SHP77 treated with DMSO at 0.1 percent for 48 hours (cell line): ENCODE data around the gene HOXB2.

Source experiments
- DNase-seq: peaks from one replicate; lab custom pipeline; 2025; lab: John Stamatoyannopoulos, UW

The HOXB2 gene

DNA sequence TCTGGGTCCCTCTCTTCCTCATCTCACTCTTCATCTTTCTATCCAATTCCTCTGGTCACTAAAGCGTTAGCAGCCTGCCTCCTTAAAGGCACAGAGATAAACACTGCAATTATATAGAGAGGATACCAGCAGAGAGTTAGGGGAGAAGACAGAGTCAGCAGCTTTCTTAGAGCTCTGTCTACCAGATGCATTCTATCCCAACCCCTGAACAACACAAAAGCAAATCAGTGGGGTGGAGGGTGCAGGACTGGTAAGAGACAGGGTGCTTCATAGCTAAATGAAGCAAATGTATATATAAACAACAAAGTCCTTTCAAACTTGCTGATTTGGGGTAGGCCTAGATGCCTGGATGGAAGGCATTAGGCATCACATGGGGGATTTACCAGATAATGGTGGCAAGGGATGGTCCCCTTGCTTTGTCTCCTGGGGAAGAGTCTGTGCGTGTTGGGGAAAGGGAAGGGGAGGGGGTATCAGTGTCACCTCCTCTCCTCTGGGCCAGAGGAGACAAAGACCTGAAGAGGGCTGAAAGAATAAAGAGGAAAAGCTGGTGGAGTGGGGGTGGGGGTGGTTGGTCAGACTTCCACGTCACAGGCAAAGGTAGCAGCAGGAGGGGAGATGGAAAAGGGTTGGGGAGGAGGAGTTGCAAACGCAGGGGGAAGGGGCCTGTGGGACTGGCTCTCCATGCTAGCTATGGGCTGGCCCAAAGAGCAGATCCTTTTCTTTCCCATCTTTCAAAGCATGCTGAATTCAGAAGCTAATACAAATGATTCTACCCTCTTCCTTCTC lies 21.2 kb upstream of the HOXB2 start:
- no peak for DNase-seq

DNA sequence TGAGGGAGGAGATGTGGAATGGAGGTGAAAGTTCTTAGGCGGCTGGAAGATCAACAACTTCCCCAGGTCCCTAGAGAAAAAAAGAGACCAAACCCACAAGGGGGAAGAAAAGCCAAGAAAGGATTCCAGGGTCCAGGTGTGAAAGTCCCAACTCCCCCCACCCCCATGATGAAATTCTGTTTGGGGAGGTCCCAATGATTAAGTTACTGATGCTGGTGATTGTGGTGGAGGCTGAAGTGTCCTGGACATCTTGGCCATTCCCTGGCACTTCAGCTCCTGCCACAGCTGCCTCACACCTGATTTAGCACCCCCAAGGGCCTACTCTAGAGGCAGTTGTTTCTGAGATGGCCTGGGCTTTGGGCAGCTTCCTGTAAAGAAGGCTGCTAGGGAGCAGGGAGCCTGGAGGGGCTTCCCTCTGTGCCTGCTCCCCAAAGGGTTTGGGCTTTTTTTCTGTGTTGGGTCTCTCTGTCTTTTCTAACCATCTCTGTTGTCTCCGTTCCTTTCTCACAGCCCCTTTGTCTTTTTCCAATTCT lies 20.2 kb upstream of the HOXB2 start:
- DNase-seq, result no peak

DNA sequence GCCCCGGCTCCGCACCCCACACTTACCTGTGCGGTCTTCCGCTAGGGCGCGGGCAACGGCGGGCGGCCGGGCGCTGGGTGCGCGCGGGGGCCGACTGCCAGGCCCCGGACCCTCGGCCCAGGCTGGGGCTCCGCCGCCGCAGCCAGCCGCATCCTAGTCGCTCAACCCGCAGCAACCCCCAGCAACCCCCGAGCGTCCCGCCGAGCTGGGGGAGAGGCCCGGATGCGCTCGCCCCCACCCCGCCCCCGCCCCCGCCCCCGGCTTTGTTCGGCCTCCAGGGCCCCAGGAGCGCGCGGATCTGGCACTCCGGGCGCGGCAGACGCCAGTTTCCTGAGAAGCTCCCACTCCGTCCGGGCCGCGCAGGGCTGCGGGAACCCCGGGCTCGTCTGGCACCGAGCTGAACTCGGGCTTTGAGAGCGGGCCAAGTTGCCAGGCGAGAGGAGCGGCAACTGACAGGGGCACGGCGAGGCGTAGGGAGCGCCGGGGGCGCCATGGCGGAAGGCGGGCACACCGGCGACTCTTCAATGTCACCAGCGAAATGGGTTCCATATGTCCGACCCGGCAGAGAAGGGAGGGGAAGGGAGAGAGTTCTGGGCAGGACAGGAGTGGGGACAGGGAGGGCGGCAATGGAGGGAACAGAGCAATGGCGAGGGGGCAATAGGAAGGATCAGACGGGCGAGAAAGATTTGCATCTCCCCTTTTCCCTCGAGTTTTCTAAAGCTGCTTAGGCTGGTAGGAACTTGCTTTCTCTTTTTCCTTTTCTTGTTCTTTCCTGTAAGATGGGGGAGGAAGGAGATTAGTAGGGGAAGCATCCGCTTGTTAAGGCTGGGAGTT lies 19.5 kb upstream of the HOXB2 start:
- no peak for DNase-seq

DNA sequence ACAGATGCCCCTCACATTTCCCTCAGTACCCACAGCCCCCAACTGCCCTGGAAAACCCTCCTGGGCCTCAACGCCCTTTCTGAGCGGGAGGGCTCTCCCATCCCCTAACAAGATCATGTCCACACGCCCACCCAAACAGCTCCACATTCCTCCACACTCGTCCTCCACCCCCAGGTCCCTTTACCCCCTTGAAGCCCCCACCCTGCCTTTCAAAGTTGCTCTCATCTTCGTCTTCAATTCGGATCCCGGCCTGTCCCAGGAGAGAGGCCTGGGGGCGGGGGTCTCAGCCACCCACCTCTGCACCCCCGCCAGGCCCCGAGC lies 18.9 kb upstream of the HOXB2 start:
- DNase-seq, result no peak

DNA sequence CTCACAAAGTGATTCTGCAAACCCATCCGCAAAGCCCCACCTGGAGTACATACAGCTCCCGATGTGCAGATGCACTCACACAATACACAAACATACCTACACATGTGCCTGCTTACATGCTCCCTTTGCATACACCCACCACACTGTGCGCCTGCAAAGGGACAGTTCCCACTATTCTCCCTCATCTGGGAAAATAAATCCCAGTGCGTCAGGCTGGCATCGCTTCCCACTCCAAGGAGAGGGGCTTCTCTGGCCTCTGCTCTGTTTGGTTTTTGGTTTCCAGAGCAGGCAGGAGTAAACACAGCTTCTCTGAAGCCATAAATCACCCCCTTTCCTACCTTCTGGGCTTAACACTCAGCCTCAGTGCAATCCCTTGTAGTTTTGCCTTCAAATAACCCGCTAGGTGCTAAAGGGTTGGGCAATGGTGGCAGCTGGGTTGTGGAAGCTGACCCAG lies 18.5 kb upstream of the HOXB2 start:
- DNase-seq, result peak; percentile 15

DNA sequence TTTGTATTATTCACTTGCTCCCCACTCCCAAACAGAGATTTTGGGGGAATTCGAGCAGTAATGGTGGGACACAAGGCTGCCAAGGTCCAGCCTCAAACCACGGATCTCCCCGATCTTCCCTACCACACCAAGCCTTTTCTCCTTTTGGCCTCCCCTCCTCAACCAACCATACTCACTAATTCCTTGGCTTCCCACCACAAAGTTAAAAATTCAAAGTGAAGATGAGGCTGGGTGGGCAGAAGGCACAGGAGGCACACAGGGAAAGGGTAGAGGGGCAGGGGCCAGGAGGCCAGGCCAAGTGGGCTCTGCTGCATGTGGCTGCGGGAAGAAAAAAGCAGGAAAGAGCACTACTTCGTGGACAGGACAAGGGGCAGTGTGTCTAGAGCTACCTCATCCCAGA lies 18.0 kb upstream of the HOXB2 start:
- DNase-seq, result no peak

DNA sequence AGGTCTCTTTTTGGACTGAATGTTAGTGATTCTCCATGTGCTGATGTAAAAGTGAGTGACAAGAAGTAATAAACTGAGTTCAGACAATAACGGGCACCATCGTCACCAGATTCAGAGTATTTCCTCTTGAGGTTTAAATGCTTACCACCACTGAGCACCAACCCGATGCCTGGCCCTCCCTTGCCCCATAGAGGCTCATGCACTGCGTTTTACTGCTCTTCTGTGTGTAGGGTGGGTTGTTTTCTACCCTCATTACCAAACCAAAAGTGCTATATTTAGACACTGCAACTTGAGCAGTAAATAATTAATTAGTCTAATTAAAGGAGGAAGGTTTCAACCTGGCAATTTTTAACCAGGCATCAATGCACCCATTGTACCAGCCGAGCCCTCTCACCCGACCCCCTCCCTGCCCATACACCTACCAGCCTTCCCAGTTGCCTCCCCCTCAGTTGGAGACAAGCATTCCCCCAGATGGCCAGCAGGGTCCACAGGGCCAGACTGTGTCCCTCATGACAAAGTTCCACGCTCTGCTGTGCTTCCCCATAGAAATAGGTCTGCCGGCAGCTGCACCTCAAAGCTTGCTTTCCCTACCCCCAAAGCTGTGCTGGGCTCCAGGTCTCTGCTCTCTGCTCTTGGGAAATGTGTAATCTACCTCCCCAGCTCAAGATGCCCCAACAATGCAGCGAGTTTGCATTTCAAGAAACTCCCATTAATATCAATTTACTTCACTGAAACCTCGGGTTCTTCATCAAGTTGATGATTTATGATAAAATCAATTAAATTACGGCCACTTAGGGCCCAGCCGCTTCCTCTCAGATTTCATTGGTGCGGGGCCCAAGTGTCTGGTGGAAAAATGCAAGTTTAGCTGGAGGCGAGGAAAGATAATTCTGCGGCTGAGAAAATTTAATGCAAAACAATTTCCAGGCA lies 17.2 kb upstream of the HOXB2 start:
- no peak for DNase-seq

DNA sequence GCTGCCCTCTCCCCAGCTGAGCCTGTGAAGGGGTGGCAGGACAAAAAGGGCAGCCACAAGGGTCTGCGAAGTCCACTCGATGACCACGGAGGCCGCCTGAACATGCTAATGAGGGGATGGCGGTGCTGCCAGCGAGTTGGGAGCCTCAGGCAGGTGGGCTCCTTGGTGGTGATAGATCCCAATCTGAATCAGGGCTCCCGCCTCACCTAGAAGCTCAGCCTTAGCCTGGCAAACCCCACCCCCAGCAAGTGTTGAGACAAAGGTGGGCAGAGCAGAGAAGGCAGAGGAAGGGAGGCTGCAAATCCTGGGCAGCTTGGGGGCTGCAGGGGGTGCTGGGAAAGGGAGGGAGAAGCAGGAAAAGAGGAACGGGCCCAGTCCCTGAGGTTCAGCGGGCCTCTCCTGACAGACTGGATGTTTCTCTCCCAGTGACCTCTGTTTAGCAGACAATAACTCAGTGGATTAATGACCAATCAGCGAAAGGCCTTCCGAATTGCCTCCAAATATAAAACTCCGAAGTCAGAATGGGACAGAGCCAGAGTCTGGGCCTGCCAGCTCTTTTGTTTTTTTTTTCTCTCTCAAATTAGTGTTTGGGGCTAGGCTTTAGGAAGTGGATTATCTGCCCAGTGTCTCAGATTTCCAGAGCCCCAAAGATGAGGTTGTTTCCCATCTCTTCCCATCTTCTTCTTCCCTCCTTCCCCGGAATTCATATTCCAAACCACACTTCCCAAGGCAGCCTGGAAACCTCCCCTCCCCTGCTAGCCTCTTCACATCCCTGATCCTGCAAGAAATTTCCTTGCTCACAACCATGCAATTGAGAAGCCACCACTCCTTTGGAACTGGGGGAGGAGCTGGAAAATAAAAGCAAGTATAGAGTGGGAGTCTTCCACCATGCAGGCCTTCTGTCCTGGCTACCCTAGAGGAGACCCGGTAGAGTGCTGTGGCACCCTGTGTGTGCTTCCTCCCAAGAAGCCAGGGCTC lies 15.2 kb upstream of the HOXB2 start:
- no peak for DNase-seq

DNA sequence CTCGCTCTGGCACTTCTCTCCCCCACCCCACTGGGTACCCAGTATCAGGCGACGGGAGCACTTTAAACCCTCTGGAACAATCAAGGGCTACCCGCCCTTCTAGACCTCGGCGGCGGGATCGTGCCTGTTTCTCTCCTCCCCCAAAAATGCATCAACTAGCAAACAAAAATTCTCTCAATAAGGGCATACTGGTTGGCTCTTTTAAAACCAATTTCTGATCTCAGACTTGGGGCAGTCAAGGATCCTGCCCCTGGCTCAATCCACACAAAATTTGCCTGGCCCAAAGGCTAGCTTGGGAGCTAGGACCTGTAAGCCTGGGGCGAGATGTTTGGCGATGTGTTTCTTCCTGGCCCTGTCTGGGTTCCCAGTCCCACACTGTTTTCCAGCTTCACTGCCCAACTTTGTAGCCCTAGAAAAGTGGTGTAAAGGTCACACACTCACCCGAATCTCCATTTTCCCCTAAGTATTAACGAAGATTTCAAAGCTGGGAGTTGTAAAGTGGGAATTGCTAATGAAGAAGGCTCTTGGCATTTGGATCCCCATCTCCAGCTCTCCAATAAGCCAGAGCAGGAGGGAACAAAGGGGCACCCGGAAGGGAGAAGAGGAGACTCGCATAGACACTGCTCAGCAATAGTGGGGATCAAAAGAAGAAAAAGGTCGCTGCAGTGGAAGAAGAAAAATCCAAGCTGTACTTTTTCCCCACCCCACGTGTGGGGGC lies 14.4 kb upstream of the HOXB2 start:
- no peak for DNase-seq

DNA sequence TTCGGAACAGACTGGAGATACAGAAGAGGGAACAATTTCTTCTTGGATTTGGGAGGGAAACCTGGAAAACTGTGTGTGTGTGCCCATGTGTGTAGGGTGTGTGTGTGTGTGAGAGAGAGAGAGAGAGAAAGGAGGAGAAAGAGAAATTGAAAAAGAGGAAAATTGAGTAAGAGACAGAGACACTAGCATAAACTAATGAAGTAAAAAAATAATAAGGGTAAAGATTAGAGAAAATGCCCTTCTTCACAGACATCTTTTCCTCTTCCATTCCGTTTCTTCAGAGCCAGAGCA lies 13.9 kb upstream of the HOXB2 start:
- DNase-seq, result no peak

DNA sequence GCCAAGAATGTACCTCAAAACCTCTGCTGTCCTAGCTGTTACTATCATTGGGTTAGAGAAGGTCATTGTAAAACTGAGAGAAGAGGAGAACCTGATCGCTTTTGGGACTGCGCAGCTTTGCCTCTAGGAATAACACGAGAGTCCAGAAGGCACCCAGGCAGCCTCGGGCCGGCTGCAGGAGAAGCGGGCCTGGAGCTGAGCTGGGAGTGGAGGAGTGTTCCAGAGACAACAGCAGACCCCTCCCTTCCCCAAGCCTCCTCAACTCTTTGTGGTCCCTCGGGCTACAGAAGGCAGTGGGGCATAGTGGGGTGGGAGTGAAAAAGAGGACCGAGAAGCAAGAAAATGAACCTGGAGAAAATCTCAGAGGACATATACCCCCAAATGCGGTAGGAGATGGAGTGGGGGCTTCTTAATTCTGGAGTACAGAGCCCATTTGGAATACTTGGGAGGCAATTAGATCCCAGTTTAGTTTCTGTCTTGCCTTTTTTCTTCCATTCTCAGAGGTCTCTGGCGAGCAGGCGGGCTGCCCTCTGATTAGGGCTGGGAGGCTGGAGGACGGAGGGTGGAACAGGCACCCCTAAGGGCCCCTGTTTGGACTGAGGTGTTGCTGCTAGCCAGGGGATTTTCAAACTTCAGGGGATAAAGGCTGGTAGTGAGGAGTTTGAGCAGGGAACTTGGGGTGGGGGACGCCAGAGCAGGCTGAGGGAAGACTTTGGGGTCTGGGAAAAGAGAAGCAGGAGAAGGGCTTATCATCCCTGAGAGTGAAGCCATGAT lies 13.3 kb upstream of the HOXB2 start:
- no peak for DNase-seq

DNA sequence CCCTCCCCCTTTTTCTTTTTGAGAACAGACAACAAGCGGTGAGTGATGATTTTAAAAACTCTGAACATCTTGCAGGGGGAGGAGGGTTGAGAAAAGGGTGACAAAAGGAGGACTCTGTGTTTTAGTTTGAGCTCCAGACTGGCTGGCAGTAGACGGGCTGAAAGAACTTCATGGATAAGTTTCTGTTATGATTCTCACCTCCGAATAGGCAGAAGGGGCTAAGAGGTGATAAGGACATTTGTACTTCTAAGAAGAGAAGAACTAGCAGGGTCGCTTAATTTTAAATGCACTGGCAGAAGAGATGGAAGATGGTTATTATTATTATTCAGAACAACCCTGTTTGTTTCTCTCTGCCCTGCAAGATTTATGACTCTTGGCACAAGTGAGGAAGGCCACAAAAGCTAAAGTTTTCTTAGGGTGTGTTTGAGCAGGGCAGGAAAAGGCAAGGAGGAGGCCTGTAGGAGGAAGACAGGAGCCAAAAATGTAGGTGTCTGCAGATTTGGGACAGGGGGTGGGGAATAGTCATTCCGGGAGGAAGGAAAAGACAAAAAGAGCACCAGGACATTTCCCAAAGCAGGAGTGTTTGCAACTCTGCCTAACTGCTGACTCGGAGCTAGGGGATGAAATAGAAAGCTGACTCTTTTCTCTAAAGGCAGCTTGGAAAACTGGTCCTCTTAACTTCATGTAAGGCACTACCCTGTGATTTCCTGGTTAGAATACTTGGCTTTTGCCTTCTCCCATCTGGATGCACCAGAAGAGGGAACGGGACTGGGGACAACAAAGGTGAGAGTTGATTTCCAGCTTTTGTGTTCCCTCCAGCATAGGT lies 11.9 kb upstream of the HOXB2 start:
- DNase-seq, result no peak

DNA sequence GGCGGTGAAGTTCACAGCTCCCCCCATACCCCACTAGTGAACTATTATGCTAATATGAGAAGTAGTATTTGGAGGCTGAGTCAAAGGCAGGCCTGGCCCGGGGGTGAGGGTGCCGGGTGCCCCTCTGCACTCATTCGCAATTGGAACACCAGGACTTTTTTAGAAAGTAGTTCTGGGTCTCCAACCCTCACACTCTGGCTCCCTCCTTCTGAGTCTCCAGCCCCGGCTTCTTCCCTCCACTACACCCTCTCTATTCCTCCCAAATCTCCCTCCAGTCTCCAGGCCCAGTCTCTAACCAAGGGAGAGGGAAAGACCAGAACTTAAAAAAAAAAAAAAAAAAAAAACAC lies 11.3 kb upstream of the HOXB2 start:
- DNase-seq, result no peak

DNA sequence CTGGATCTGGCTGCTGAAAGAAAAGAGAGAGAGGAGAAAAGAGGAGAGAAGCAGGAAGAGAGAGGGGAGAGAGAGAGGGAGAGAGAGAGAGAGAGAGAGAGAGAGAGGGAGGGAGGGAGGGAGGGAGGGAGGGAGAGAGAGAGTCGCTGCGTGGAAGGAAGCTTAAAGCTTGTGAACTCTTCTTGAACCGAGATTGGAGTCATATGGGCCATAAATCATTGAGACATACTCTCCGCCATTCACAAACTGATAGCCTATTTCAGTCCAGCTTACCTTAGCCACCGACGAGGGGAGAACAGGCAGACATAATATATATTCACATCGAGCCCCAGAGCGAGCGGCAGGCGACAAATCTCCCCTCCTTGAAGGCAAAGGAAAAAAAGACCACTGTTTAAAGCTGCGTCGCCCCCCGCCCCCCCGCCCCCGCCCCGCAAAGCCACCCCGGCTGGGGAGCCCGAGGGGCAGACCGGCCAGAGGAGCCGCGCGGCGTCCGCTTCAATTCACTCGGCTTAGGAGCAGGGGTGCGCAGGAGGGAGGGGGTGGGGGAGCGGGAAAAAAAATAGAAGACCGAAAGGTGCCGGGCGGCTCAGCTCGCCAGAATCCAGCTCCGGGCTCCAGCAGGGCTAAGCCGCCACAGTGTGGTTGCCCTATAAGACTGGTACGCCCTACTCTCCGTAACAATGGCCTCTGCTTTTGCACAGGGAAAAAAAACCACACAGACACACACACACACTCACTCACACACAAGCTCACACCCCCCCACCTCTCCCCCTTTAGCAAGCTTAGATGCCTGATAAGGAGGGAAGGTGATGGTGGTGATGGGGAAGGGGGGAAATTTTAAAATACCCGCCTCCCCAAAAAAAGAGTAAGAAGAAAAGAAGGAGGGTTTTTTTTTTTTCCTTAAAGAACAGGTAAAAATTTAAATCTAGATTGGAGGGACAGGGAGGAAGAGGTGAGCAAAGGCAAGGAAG lies 10.6 kb upstream of the HOXB2 start:
- DNase-seq, result peak; percentile 14

DNA sequence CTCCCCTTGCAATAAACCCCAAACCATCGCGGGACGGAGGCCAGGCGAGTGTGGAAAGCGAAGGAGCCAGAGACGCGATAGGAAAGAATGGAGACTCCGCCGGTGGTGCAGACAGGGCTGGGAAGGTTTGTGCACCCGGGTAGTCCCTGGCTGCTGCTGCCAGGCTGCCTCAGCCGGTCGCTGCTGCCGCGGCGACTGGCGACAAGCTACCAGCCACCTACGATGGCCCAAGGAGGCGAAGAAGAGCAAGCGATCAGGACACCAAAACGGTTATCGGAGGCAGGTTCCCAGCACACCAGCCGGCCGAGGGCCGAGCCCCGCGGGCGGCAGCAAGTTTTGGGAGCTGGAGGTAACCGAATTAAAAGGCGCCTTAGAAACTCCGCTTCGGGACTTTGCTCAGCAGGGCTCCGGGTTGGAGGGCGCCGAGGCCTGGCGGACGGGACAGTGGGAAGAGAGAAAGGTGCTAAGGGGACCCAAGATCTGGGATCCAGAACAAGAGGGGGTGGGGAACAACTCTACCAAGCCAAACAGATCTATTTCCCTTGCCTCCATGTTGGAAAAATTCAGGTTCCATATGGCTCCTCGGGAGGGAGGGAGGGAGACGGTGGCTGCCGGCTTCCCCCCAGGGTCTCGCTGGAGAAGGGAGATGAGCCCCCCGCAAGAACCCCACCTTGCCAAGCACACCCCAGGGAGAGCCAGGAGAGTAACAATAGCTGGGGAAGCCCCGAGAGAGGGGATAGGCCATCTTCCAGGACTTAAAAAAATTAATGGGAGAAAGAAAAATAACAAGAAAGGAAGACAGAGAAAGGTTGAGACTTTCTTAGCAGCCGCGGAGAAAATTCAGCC lies 9.7 kb upstream of the HOXB2 start:
- no peak for DNase-seq

DNA sequence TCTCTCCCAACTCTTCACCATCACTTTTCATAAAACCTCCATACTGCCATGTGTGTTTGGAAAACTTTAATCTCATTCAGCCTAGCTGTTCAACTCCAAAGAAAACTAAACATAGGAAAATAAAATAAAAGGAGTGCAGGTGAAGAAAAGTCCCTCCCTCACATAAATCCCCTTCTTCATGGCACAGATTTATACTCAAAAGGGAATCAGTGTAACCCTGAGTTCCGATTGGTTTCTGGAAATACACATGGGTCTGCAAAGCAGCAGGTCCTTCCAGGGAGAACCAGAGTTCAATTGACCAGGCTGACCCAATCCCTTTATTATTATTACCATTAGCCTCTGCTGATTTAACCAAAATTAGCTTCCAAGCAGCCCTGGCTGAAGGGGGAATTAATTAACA lies 8.9 kb upstream of the HOXB2 start:
- no peak for DNase-seq

DNA sequence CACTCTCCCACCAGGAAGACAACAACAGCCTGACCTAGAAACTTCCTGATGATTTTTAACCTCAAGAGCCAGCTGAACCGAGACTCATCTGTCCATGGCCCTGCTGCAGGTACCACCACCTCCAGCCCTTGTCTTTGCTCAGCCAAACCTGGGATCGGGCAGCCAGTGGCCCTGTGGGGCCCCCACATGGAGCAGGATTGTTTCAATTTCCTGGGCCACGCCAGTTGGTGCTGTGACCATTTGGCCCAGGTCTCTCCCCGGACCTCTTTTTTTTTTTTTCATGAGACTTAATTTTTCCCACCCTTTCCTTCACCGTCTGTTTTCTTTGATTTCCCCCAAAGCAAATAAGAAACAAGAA lies 8.3 kb upstream of the HOXB2 start:
- DNase-seq, result no peak
